Prostate gland (tissue), 2 donors: Measurements from ENCODE around the gene LAMA3. TPM values are rescaled to one million over a fixed set of nuclear protein-coding genes. Genes with fewer than 3 reads are reported as not detected.

ENCODE experiments used
- DNase-seq: peaks from one replicate; pipeline ENCODE4 v3.0.0-alpha.2; 2019; ENCODE audit warnings: low spot score
- H3K27ac ChIP-seq, 2 donors: fragments of 200-600 bp; sonication (generic); 2 replicates each; pipeline ENCODE4 v1.5.1; 2017 to 2019
- H3K27me3 ChIP-seq: fragments of 200-600 bp; sonication (generic); replicated peaks from 2 replicates; pipeline ENCODE4 v1.5.1; 2019; ENCODE audit not compliant: insufficient read depth
- H3K36me3 ChIP-seq, 2 donors: fragments of 200-600 bp; sonication (generic); 1 replicate in 1 of 2; 2 replicates in 1 of 2; pipeline versions ENCODE4 v1.5.1 to v1.8.1; 2017 to 2019
- H3K4me1 ChIP-seq: fragments of 200-600 bp; sonication (generic); replicated peaks from 2 replicates; pipeline ENCODE4 v1.5.1; 2019
- H3K4me3 ChIP-seq, 2 donors: fragments of 200-600 bp; sonication (generic); 2 replicates each; pipeline ENCODE4 v1.5.1; 2017 to 2019
- H3K9me3 ChIP-seq: fragments of 200-600 bp; sonication (generic); 2 replicates; pipeline ENCODE4 v1.5.1; 2017
- POLR2A ChIP-seq: fragments of 450-650 bp; IDR thresholded peaks from one replicate; pipeline ENCODE4 v1.6.1; 2016; ENCODE audit warnings: antibody characterized with exemption, mild to moderate bottlenecking
- POLR2AphosphoS5 ChIP-seq: sonication (generic); formaldehyde crosslinking; IDR thresholded peaks from one replicate; pipeline ENCODE4 v1.6.1; 2017; ENCODE audit warnings: antibody characterized with exemption
- WGBS: methylation state at CpG from one replicate; pipeline ENCODE4 v1.1.5; 2018; 5-methylcytosine and 5-hydroxymethylcytosine counted together
- intact Hi-C: fragments of 100-400 bp; cut with DNase I; formaldehyde crosslinking; loops from one replicate; pipeline ENCODE4 v1.14.2; 2022
- total RNA-seq, 2 donors: library from RNA; depleted of rRNA; stranded (reverse); fragments of >200 nt; gene quantifications; one replicate each; pipeline ENCODE4 v1.1.0, GENCODE V29; 2016
- TF ChIP-seq, protein P1 (sequence below), 4 experiments: fragments of 200-600 bp in 2 of 4; fragments of 450-650 bp in 2 of 4; sonication (generic) in 2 of 4; IDR thresholded peaks; 1 replicate in 3 of 4; 2 replicates in 1 of 4; pipeline ENCODE4 v1.5.1; 2016 to 2019; ENCODE audit warnings: antibody characterized with exemption in 4 of 4, mild to moderate bottlenecking in 2 of 4, moderate library complexity in 2 of 4

Gene LAMA3
- total RNA-seq, 2 donors from 2014 or later: 31.3 to 35.9 TPM

DNA sequence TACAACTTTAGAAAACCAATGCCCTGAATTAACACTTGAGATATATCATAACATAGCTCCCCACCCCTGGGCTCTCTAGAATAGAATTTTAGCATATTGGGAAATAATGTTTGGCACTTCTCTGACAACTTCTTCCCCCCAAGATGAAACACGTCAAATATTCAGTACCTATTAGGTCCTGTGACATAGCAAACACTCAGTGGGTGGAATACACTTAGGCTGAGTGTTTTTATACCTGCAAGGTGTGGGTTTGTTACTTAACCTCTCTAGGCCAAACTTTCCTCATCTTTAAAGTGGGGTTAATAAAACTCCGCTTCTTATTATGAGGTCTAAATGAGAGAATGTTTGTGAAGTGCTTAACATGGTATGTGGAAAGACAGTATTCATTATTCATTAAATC lies 56.1 kb downstream of the LAMA3 start:
- no peak for DNase-seq
- intact Hi-C loops: no loop called here
- Histone ChIP-seq H3K9me3 (no peaks in the 10 kb centered on the region), H3K27ac (no peak overlapping the region), H3K4me1 (no peaks in the 10 kb centered on the region), H3K36me3 (no peaks in the 10 kb centered on the region), H3K4me3 (no peak overlapping the region), H3K27me3 (no peaks in the 10 kb centered on the region)
- TF ChIP-seq, protein P1, sequence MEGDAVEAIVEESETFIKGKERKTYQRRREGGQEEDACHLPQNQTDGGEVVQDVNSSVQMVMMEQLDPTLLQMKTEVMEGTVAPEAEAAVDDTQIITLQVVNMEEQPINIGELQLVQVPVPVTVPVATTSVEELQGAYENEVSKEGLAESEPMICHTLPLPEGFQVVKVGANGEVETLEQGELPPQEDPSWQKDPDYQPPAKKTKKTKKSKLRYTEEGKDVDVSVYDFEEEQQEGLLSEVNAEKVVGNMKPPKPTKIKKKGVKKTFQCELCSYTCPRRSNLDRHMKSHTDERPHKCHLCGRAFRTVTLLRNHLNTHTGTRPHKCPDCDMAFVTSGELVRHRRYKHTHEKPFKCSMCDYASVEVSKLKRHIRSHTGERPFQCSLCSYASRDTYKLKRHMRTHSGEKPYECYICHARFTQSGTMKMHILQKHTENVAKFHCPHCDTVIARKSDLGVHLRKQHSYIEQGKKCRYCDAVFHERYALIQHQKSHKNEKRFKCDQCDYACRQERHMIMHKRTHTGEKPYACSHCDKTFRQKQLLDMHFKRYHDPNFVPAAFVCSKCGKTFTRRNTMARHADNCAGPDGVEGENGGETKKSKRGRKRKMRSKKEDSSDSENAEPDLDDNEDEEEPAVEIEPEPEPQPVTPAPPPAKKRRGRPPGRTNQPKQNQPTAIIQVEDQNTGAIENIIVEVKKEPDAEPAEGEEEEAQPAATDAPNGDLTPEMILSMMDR (IDR thresholded peaks at IDR 0.05): no peak
- TF ChIP-seq POLR2A (no peak), POLR2AphosphoS5 (no peak)
- WGBS: 90% methylated on average over 2 of the region's 2 CpGs

DNA sequence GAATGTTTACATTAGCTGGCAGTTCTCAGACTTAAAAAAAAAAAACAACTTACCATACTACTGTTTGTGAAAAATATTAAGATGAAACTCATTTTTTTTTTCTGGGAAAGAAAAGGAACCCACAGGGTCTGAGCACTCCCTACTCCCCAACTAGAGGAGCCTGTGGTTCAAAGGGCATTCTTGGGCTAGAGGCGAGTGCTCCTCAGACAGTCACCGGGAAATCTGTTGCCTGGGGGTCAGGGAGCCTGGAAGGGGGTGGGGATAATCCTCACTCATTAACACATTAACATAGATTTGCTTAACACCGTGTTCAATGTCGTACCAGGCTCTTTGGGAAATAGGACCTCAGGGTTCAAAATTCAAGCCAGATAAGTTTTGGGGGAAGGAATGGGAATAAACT lies 57.6 kb downstream of the LAMA3 start:
- Histone ChIP-seq H3K27me3 (no peaks in the 10 kb centered on the region), H3K4me3 (no peak overlapping the region), H3K27ac (no peak overlapping the region), H3K36me3 (no peaks in the 10 kb centered on the region), H3K4me1 (no peaks in the 10 kb centered on the region), H3K9me3 (no peaks in the 10 kb centered on the region)
- intact Hi-C loops: no loop called here
- TF ChIP-seq POLR2AphosphoS5: no peak
- TF ChIP-seq, protein P1 (IDR thresholded peaks at IDR 0.05): no peak
- no peak for TF ChIP-seq POLR2A
- no peak for DNase-seq
- WGBS: 87% methylated on average over 4 of the region's 4 CpGs

DNA sequence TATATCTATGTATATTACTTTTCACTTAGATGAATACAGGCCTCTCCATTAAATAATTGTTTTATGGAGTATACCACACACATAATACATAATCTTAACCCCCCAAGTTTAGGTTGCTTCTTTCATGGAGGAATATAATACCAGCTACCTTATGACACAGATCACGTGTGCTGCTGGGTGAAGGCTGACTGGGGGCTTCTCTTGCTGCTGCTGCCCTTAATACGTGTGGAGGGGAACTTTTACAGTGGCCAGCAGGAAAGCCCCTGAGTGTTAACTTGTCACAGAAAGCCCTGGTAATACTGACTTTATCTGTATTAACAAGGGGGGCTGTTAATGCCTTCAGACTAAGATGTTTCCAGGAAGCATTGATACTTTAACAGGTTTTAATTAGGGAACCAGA lies 63.1 kb downstream of the LAMA3 start:
- 73% methylated on average over 2 of the region's 2 CpGs for WGBS
- Histone ChIP-seq H3K36me3 (no peaks in the 10 kb centered on the region), H3K4me1 (no peaks in the 10 kb centered on the region), H3K4me3 (no peak overlapping the region), H3K9me3 (no peaks in the 10 kb centered on the region), H3K27ac (no peak overlapping the region), H3K27me3 (no peaks in the 10 kb centered on the region)
- intact Hi-C loops: no loop called here
- no peak for DNase-seq
- no peak for TF ChIP-seq POLR2A
- no peak for TF ChIP-seq POLR2AphosphoS5
- TF ChIP-seq, protein P1 (IDR thresholded peaks at IDR 0.05): no peak

DNA sequence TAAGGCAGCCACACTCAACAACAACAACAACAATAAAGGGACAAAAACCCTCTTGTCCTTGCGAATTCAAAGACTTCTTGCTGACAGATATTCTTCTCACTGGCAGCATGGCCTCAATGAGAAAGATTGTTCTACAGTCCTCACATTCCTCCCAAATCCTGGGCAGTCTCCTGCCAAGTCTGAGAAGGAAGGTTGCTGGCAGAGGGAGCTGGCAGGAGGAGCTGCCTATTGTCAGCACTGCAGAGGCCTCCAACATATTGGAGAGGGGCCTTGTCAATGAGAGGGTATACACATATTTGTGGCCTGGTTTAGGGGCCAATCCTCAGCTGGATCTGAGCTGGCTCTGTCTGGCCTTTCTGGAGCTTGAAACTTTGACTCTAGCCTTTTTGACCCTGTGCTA lies 63.5 kb downstream of the LAMA3 start:
- Histone ChIP-seq H3K4me3 (no peak overlapping the region), H3K36me3 (no peaks in the 10 kb centered on the region), H3K27me3 (no peaks in the 10 kb centered on the region), H3K9me3 (no peaks in the 10 kb centered on the region), H3K4me1 (no peaks in the 10 kb centered on the region), H3K27ac (no peak overlapping the region)
- no peak for TF ChIP-seq POLR2A
- TF ChIP-seq, protein P1 (IDR thresholded peaks at IDR 0.05): no peak
- no peak for TF ChIP-seq POLR2AphosphoS5
- WGBS: 25% methylated on average over 1 of the region's 1 CpG
- intact Hi-C loops: no loop called here
- no peak for DNase-seq

DNA sequence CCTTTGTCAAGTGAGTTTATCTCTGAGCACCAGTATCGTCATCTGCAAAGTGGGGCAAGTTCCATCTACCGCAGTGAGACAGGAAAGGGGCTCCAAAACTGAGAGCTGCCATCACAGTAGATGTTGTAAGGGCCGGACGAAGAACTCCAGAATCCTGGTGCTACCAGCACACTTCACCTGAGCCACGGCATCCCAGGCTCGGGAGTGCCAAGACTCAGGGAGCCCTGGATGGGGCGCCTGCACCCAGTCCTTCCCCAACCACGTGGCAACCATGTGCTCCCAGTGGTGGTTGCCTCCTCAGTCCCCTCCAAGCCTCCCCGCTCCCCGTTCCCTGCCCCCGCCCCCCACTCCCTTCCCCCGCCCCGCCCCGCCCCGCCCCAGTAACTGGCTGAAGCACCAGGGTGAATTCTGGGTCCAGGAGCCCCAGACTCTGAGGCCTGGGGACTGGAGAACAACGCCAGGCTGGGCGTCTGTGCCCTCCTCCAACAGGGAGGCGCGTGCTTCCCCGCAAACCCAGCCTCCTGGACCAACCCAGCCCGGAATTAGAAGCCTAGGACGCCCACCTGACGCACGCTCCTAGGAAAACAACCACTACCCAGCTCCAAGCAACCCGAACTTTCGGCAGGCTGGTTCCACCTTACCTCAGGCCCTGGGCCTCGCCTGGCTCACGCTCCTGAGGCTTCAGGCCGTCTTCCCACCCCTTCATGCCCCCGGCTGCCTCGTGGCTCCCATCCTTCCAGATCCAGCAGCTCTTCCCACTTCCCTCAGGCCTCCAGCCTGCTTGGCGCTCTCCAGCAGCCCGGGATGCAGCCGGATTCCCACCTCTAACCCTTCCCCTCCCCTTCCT lies 67.6 kb downstream of the LAMA3 start:
- no peak overlapping the region for H3K27ac ChIP-seq
- no peaks in the 10 kb centered on the region for H3K36me3 ChIP-seq
- intact Hi-C loops: no loop called here
- H3K4me3 ChIP-seq: no peak overlapping the region
- H3K4me1 ChIP-seq: no peaks in the 10 kb centered on the region
- no peak for DNase-seq
- TF ChIP-seq POLR2A (no peak), POLR2AphosphoS5 (no peak)
- TF ChIP-seq, protein P1 (IDR thresholded peaks at IDR 0.05): no peak
- 90% methylated on average over 34 of the region's 34 CpGs for WGBS
- no peaks in the 10 kb centered on the region for H3K27me3 ChIP-seq
- H3K9me3 ChIP-seq: no peaks in the 10 kb centered on the region
